Measurements from ENCODE around the gene MIDN.
A peak's percentile ranks its signal among the peaks of the same experiment; 100 is the strongest.
"Not testable (repeated sequence)": the region's sequence is repeated elsewhere in the genome, so short reads cannot be mapped to it uniquely, and the experiment has no call there.

MIDN gene

DNA sequence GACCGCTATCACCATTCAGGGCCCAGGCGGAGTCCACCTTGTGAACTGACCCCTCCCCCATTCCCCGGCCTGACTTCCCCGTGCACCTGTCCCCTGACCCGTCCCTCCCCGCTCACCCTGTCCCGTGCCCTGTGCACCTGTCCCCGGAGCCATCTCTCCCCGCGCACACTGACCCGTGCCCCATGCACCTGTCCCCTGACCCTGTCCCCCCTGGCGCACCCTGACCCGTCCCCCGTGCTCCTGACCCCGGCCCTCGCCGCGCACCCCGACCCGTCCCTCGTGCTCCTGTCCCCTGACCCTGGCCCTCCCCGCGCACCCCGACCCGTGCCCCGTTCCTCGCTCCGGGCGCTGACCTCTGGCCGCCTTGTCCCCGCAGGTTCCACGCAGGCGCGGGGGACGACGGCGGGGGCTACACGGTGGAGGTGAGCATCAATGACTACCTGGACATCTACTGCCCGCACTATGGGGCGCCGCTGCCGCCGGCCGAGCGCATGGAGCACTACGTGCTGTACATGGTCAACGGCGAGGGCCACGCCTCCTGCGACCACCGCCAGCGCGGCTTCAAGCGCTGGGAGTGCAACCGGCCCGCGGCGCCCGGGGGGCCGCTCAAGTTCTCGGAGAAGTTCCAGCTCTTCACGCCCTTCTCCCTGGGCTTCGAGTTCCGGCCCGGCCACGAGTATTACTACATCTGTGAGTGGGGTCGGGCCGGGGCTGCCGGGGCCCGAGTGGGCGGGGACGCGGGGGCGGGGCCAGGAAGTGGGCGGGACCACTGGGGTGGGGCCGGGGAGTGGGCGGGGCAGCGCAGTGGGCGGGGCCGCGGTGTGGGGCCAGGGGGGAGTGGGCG, 47.0 kb downstream of the MIDN start:
- peak; percentile 44 to 70 (median 49) for DNase-seq

GRCh38 chr19:1296078-1296477, 47.7 kb downstream of the MIDN start:
- DNase-seq: no peak

DNA sequence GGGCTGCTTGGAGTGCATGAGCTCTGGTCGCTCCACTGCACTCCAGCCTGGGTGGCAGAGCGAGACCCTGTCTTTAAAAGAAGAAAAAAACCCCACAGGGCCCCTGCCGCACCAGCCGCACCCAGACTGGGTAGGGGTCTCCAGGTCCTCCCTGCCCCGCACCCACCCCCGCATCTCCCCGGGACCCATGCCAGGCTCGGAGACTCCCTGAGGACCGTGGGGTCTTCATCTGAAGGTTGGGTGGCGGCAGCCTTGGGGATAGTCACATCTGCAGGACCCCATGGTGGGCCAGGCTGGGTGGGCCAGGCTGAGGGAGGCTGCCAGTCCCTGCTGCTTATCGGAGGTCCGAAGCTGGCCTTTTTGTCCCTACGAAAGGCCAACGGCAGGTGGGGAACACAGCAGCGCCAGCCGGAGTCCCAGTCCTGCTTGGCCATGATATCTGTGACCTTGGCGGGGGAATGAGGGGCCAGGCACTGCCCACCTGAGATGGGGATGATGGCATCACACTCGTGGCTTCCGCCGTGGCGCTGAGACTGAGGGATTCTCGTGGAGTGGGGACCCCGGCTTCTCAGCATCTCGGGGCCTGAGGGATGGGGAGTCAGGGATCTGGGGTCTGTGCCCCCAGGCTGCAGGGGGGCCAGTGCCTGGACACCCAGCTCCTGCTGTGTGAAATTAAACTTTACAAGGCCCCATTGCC, 48.3 kb downstream of the MIDN start:
- DNase-seq: no peak

DNA sequence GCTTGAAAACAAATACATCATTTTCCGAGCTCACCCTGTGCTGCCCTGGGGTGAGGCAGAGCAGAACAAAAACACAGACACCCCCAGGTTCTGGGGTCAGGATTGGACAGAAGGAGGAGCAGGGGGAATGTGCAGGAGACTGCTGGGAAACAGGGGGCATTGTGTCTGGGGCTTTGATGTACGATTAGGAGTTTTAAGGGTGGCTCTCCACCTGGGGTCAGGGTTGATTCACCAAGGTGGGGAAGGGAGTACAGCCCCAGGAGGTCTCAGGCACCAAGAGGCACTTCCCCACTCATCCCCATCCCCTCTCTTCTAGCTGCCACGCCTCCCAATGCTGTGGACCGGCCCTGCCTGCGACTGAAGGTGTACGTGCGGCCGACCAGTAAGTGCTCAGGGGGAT, 49.9 kb downstream of the MIDN start:
- DNase-seq: no peak

DNA sequence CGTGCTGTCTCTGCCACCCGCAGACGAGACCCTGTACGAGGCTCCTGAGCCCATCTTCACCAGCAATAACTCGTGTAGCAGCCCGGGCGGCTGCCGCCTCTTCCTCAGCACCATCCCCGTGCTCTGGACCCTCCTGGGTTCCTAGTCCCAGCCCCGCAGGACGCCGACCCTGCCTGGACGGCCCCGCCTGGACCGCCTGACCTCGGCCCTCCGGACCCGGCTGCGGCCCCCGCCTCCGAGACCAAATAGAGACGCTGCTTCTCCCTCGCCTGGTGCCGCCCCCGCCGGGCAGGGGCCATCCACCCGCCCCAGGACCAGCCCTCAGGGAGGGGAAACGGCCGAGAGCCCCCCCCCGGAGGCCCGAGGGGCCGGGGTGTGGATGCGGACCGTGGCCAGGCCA, 51.4 kb downstream of the MIDN start:
- no peak for DNase-seq

DNA sequence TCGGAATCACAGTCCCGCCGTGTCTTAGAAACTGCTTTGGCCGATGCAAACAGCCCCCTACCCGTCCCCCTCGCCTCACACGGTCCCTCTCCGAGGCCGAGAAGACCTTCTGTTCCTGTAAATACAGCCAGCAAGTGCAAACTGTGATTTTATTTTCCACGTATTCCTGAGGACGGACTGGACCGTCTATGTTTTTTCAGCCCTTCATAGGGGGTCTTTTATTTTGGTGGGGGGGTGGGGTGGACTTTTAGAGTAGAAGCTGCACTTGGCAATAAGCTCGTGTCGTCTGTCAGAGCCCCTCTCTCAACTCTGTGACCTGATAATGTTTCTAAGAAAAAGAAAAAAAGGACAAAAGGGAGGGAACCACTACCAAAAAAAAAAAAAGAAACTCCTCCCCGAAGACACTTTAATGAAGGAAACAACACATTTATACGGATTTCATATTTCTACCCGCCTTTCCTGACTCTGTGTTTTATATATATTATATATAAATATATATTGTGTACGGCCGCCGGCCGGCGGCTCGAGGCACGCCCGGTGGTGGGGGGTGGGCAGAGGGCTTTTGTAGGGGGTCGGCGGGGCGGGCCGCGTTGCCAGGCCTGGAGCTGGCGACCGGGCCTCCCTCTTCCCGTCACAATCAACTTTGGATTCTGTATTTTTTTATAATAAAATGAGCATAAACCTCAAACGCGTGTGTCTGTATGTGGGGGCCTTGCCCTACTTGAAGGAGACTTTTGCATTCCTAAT, 52.5 kb downstream of the MIDN start:
- no peak for DNase-seq

- no peak for DNase-seq
Measured at GRCh38 chr19:1302533-1303239, 54.3 kb downstream of the MIDN start.

DNA sequence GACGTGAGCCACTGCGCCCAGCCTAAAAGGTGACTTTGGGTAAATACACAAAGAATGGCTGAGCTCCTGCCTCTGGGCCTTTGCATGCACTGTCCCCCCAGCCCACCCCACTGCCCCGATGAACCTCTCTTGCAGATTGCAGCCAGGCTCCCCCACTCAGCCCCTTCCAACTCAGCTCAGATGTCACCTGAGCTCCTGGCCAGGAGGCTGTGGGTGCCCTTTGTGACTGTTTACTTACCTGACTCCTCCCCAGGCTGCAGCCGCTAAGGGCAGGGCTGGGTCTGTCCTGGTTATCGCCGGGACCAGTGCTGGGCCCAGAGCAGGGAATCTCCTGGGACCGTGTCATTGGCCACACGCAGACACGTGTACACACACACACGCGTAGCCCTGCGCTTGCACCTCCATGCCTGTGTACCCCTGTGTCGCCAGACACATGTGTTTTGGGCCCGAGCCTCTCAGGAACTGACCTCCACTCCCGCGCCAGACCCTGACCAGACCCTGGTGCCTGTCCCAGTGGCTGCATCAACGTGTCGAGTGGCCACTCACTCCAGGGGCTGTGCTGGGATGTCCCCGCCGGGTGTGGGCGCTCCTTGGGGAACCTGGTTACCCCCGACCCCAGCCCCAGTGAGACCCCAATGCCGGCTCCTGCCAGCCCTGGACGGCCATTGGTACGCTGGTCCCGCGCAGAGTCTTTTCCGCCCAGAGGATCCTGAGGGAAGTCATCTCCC, 56.0 kb downstream of the MIDN start:
- no peak for DNase-seq

DNA sequence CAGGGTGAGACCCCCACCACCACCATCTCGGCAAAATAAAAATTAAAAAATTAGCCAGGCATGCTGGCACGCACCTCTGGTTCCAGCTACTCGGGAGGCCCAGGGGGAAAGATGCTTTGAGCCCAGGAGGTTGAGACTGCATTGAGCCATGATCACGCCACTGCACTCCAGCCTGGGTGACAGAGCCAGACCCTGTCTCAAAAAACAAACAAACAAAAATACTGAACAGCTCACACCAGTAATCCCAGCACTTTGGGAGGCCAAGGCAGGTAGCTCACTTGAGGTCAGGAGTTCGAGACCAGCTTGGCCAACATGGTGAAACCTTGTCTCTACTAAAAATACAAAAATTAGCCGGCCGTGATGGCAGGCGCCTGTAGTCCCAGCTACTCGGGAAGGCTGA, 57.0 kb downstream of the MIDN start:
- not testable (repeated sequence) for DNase-seq

GRCh38 chr19:1307320-1307719, 58.9 kb downstream of the MIDN start:
- no peak for DNase-seq

- DNase-seq: no peak
Measured at GRCh38 chr19:1307755-1308303, 59.4 kb downstream of the MIDN start.

DNA sequence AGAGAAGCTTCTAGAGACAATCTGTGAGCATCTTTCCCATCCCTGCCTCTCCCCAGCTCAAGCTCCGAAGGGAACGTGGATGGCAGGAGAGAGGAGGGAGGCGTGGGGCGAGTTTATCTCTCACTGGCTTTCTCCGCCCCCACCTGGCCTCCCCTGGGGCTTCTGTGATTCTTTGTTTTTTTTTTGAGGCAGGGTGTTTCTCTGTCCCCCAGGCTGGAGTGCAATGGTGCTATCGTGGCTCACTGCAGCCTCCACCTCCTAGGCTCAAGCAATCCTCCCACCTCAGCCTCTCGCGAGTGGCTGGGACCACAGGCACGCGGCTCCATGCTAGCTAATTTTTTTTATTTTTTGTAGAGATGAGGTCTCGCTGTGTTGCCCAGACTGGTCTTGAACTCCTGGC, 60.3 kb downstream of the MIDN start:
- no peak for DNase-seq

All from suppressor macrophage treated with lipopolysaccharide for 1 hour (primary cell).